Liver (tissue), 9 donors: ENCODE data around the gene TANGO6. TPM values are rescaled to one million over a fixed set of nuclear protein-coding genes. Genes with fewer than 3 reads are reported as not detected.

Source experiments
- DNase-seq: peaks from one replicate; pipeline ENCODE4 v3.0.0-alpha.2; 2017; ENCODE audit warnings: low spot score
- H3K27ac ChIP-seq, 2 donors: one replicate each; pipeline ENCODE4 v1.7.0; 2013; ENCODE audit warnings: inconsistent platforms in 2 of 2, low read length in 2 of 2, control low read depth in 1 of 2, low read depth in 1 of 2, mild to moderate bottlenecking in 1 of 2
- H3K27me3 ChIP-seq, 4 donors: one replicate each; pipeline versions ENCODE4 v1.6.1 to v1.7.0; 2013; ENCODE audit warnings: low read length in 3 of 4, inconsistent platforms in 1 of 4, mild to moderate bottlenecking in 1 of 4, moderate library complexity in 1 of 4; ENCODE audit not compliant: control insufficient read depth in 4 of 4, insufficient read depth in 4 of 4
- H3K36me3 ChIP-seq, 4 donors: one replicate each; pipeline versions ENCODE4 v1.6.1 to v1.7.0; 2013; ENCODE audit warnings: low read length in 3 of 4, mild to moderate bottlenecking in 3 of 4, low read depth in 1 of 4, moderate library complexity in 1 of 4; ENCODE audit not compliant: control insufficient read depth in 4 of 4, insufficient read depth in 3 of 4
- H3K4me1 ChIP-seq, 4 donors: one replicate each; pipeline versions ENCODE4 v1.6.1 to v1.7.0; 2013; ENCODE audit warnings: low read length in 3 of 4, mild to moderate bottlenecking in 3 of 4, moderate library complexity in 1 of 4; ENCODE audit not compliant: control insufficient read depth in 4 of 4, insufficient read depth in 4 of 4
- H3K4me3 ChIP-seq, 3 donors: one replicate each; pipeline versions ENCODE4 v1.6.1 to v1.7.0; 2013; ENCODE audit warnings: low read length in 3 of 3, control low read depth in 1 of 3, low read depth in 1 of 3, mild to moderate bottlenecking in 1 of 3
- H3K9ac ChIP-seq, 2 donors: one replicate each; pipeline ENCODE4 v1.7.0; 2013; ENCODE audit warnings: low read length in 2 of 2, mild to moderate bottlenecking in 2 of 2, moderate library complexity in 2 of 2, control low read depth in 1 of 2, low read depth in 1 of 2
- H3K9me3 ChIP-seq, 4 donors: one replicate each; pipeline versions ENCODE4 v1.6.1 to v1.7.0; 2013; ENCODE audit warnings: low read length in 3 of 4; ENCODE audit not compliant: control insufficient read depth in 4 of 4
- ATF3 ChIP-seq: IDR thresholded peaks from 2 replicates; pipeline ENCODE4 v1.6.1; 2016; ENCODE audit warnings: antibody characterized with exemption
- CTCF ChIP-seq: fragments of 150-350 bp; IDR thresholded peaks from 2 replicates; pipeline ENCODE4 v1.5.1; 2017; ENCODE audit warnings: improper control_type of control experiment, low read depth, low read length; ENCODE audit not compliant: missing input control
- EGR1 ChIP-seq, 2 donors: IDR thresholded peaks; 2 replicates each; pipeline ENCODE4 v1.6.1; 2016 to 2018; ENCODE audit warnings: antibody characterized with exemption in 2 of 2, low read depth in 2 of 2
- FOXA1 ChIP-seq: IDR thresholded peaks from 2 replicates; pipeline ENCODE4 v1.6.1; 2016; ENCODE audit warnings: antibody characterized with exemption
- FOXA2 ChIP-seq: IDR thresholded peaks from 2 replicates; pipeline ENCODE4 v1.6.1; 2016; ENCODE audit warnings: antibody characterized with exemption
- GABPA ChIP-seq, 2 donors: IDR thresholded peaks in 1 of 2; conservative IDR thresholded peaks in 1 of 2; 2 replicates each; pipeline ENCODE4 v1.6.1; 2016; ENCODE audit warnings: antibody characterized with exemption in 2 of 2, mild to moderate bottlenecking in 1 of 2, moderate library complexity in 1 of 2
- HNF4A ChIP-seq, 2 donors: conservative IDR thresholded peaks; 2 replicates each; pipeline ENCODE4 v1.6.1; 2016; ENCODE audit warnings: antibody characterized with exemption in 2 of 2, mild to moderate bottlenecking in 2 of 2
- HNF4G ChIP-seq: IDR thresholded peaks from 2 replicates; pipeline ENCODE4 v1.6.1; 2016; ENCODE audit warnings: antibody characterized with exemption
- JUND ChIP-seq, 2 donors: IDR thresholded peaks; 2 replicates each; pipeline ENCODE4 v1.6.1; 2016; ENCODE audit warnings: antibody characterized with exemption in 2 of 2
- NR2F2 ChIP-seq: IDR thresholded peaks from 2 replicates; pipeline ENCODE4 v1.6.1; 2016; ENCODE audit warnings: antibody characterized with exemption
- RAD21 ChIP-seq, 2 donors: IDR thresholded peaks; 2 replicates each; pipeline ENCODE4 v1.6.1; 2016; ENCODE audit warnings: antibody characterized with exemption in 2 of 2, mild to moderate bottlenecking in 2 of 2
- REST ChIP-seq: IDR thresholded peaks from 2 replicates; pipeline ENCODE4 v1.6.1; 2016; ENCODE audit warnings: antibody characterized with exemption, mild to moderate bottlenecking
- RXRA ChIP-seq, 2 donors: IDR thresholded peaks; 2 replicates each; pipeline ENCODE4 v1.6.1; 2017 to 2018; ENCODE audit warnings: antibody characterized with exemption in 2 of 2, mild to moderate bottlenecking in 1 of 2
- SP1 ChIP-seq: IDR thresholded peaks from 2 replicates; pipeline ENCODE4 v1.6.1; 2018; ENCODE audit warnings: antibody characterized with exemption, mild to moderate bottlenecking
- TAF1 ChIP-seq: conservative IDR thresholded peaks from 2 replicates; pipeline ENCODE4 v1.6.1; 2016; ENCODE audit warnings: antibody characterized with exemption, mild to moderate bottlenecking
- YY1 ChIP-seq: IDR thresholded peaks from 2 replicates; pipeline ENCODE4 v1.6.1; 2016; ENCODE audit warnings: antibody characterized with exemption, mild to moderate bottlenecking
- ZBTB33 ChIP-seq: IDR thresholded peaks from 2 replicates; pipeline ENCODE4 v1.6.1; 2016; ENCODE audit warnings: antibody characterized with exemption
- WGBS: extraction: QIAGEN DNeasy Blood & Tissue Kit; methylation state at CpG from one replicate; pipeline ENCODE4 v1.1.7; 2013; 5-methylcytosine and 5-hydroxymethylcytosine counted together
- polyA plus RNA-seq, 2 donors: library from polyadenylated mRNA; stranded (reverse) in 1 of 2; unstranded in 1 of 2; fragments of 200-250 nt in 1 of 2; fragments of >200 nt in 1 of 2; fragmentation: Nextera tagmentation in 1 of 2; extraction: Ambion mirVana in 1 of 2; gene quantifications; one replicate each; pipeline versions ENCODE4 v1.2.1 to v1.2.3, GENCODE V29; 2013 to 2015
- total RNA-seq, 2 donors: library from RNA; depleted of rRNA; stranded (reverse); fragments of >200 nt; gene quantifications; one replicate each; pipeline ENCODE4 v1.2.3, GENCODE V29; 2014
- TF ChIP-seq, protein P1 (sequence below): IDR thresholded peaks from 2 replicates; pipeline ENCODE4 v1.6.1; 2016; ENCODE audit warnings: antibody characterized with exemption
- donor health status: healthy.
- donor health status: healthy.
- donor health status: healthy.
- donor health status: healthy.
- donor health status: healthy.

Gene TANGO6
- total and polyA plus RNA-seq, 4 donors: 6.8 to 40.6 (median 10.5) TPM

DNA sequence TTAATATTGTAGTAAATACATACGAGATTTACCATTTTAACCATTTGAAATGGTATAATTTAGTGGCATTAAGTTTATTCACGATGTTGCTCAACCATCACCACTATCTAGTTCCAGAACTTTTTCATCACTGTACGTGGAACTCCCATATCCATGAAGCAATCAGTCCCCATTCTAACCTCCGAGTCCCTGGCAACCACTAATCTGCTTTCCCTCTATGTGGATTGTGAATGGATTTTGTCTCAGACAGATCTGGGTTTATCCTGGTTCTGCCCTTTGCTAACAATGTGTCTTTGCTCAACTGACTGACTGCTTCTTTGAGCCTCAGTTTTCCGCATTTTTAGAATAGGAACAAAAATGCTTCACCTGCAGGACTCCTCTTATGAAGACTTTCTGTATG is 51.4 kb downstream of the TANGO6 start:
- DNase-seq: no peak
- TF ChIP-seq RAD21 (IDR thresholded peaks at IDR 0.05) (peak; percentile 12 to 31), FOXA2 (peak; percentile 10), JUND (IDR thresholded peaks at IDR 0.05) (peak in 1 of 2 donors; percentile 12), ATF3 (peak; percentile 29), FOXA1 (no peak), ZBTB33 (no peak), HNF4A (conservative IDR thresholded peaks at IDR 0.05) (no peak), CTCF (no peak), YY1 (peak; percentile 57), EGR1 (IDR thresholded peaks at IDR 0.05; ENCODE audit: low read depth in 2 of 2) (no peak), NR2F2 (no peak), TAF1 (no peak), RXRA (IDR thresholded peaks at IDR 0.05) (peak in 1 of 2 donors; percentile 54), REST (no peak), SP1 (no peak), HNF4G (no peak), GABPA (IDR thresholded peaks at IDR 0.05 in 1 of 2, conservative IDR thresholded peaks at IDR 0.05 in 1 of 2) (no peak)
- TF ChIP-seq, protein P1, sequence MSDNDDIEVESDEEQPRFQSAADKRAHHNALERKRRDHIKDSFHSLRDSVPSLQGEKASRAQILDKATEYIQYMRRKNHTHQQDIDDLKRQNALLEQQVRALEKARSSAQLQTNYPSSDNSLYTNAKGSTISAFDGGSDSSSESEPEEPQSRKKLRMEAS: peak; percentile 17
- H3K4me3 ChIP-seq: peak overlapping the region in 2 of 3 donors; percentile 26 to 31
- no peak overlapping the region for H3K9ac ChIP-seq
- WGBS: 44% methylated on average over 5 of the region's 5 CpGs
- no peaks in the 10 kb centered on the region for H3K9me3 ChIP-seq
- H3K27ac ChIP-seq: peak overlapping the region; percentile 89 to 95
- no peaks in the 10 kb centered on the region for H3K36me3 ChIP-seq
- H3K27me3 ChIP-seq: no peaks in the 10 kb centered on the region
- H3K4me1 ChIP-seq: peaks cover 6 to 60% (median 50%) of the 10 kb centered on the region in 4 donors
